Ishikawa (cell line): ENCODE data around the gene MRPS15.

Experiments
- CEBPB ChIP-seq: IDR thresholded peaks from 2 replicates; pipeline ENCODE4 v1.6.1; 2012
- CREB1 ChIP-seq: IDR thresholded peaks from 2 replicates; pipeline ENCODE4 v1.6.1; 2012; ENCODE audit warnings: low read depth
- EP300 ChIP-seq: IDR thresholded peaks from 2 replicates; pipeline ENCODE4 v1.6.1; 2012; ENCODE audit warnings: borderline replicate concordance
- NFIC ChIP-seq: IDR thresholded peaks from 2 replicates; pipeline ENCODE4 v1.6.1; 2012
- RAD21 ChIP-seq: IDR thresholded peaks from 2 replicates; pipeline ENCODE4 v1.6.1; 2012; ENCODE audit warnings: low read depth
- TEAD4 ChIP-seq: IDR thresholded peaks from 2 replicates; pipeline ENCODE4 v1.6.1; 2012
- TF ChIP-seq, protein P1 (sequence below): IDR thresholded peaks from 2 replicates; pipeline ENCODE4 v1.6.1; 2012; ENCODE audit warnings: low read depth, mild to moderate bottlenecking
- TF ChIP-seq, protein P2 (sequence below): IDR thresholded peaks from 2 replicates; pipeline ENCODE4 v1.6.1; 2012

DNA sequence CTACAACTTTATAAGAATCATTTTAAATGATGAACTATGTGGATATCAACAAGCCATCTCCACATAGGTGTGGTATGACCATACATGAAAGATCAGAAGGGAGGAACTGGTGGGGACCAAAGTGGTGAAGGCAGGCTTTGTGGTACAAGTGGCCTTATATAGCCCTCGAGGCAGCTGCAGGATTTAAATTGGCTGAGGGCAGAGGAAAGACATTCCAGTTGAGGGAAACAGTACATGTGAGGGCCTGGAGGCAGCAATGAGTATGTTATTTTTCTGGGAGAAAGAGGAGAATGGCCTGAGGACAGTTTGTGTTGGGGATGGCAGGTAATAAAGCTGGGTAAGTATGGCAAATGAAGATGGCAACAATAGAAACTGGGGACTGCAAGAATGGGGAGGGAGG, 31.1 kb downstream of the MRPS15 start:
- TF ChIP-seq, protein P1, sequence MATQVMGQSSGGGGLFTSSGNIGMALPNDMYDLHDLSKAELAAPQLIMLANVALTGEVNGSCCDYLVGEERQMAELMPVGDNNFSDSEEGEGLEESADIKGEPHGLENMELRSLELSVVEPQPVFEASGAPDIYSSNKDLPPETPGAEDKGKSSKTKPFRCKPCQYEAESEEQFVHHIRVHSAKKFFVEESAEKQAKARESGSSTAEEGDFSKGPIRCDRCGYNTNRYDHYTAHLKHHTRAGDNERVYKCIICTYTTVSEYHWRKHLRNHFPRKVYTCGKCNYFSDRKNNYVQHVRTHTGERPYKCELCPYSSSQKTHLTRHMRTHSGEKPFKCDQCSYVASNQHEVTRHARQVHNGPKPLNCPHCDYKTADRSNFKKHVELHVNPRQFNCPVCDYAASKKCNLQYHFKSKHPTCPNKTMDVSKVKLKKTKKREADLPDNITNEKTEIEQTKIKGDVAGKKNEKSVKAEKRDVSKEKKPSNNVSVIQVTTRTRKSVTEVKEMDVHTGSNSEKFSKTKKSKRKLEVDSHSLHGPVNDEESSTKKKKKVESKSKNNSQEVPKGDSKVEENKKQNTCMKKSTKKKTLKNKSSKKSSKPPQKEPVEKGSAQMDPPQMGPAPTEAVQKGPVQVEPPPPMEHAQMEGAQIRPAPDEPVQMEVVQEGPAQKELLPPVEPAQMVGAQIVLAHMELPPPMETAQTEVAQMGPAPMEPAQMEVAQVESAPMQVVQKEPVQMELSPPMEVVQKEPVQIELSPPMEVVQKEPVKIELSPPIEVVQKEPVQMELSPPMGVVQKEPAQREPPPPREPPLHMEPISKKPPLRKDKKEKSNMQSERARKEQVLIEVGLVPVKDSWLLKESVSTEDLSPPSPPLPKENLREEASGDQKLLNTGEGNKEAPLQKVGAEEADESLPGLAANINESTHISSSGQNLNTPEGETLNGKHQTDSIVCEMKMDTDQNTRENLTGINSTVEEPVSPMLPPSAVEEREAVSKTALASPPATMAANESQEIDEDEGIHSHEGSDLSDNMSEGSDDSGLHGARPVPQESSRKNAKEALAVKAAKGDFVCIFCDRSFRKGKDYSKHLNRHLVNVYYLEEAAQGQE: no peak
- TF ChIP-seq RAD21 (no peak), EP300 (no peak), NFIC (no peak), CREB1 (no peak), CEBPB (no peak), TEAD4 (no peak)
- TF ChIP-seq, protein P2, sequence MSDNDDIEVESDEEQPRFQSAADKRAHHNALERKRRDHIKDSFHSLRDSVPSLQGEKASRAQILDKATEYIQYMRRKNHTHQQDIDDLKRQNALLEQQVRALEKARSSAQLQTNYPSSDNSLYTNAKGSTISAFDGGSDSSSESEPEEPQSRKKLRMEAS: no peak
